Measurements from ENCODE around the gene CTNNA2. TPM values are rescaled to one million over a fixed set of nuclear protein-coding genes. Genes with fewer than 3 reads are reported as not detected.

CTNNA2 gene
- total RNA-seq, 2 donors from 2014 or later, result not detected

DNA sequence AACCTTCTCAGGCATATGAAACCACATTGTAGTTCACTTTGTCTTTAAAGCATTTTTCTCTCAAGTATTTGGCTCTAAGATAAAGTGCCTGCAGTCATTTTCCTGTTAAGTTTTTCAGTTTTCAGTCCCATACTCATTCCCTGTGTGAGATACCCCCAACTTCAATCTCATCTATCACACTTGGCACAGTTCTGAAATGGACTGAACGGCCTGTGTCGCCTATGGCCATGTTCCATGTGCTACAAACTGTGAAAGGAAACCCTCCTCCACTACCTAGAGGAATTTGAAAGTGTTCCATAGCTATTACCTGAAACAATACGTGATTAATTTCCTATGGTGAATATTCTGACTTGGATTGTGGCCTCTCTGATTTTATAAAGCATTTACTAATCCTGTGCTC is 319.1 kb downstream of the CTNNA2 start:
- intact Hi-C loops (cut with DNase I), result no loop called here
- no peak for DNase-seq (ENCODE audit: low spot score)

DNA sequence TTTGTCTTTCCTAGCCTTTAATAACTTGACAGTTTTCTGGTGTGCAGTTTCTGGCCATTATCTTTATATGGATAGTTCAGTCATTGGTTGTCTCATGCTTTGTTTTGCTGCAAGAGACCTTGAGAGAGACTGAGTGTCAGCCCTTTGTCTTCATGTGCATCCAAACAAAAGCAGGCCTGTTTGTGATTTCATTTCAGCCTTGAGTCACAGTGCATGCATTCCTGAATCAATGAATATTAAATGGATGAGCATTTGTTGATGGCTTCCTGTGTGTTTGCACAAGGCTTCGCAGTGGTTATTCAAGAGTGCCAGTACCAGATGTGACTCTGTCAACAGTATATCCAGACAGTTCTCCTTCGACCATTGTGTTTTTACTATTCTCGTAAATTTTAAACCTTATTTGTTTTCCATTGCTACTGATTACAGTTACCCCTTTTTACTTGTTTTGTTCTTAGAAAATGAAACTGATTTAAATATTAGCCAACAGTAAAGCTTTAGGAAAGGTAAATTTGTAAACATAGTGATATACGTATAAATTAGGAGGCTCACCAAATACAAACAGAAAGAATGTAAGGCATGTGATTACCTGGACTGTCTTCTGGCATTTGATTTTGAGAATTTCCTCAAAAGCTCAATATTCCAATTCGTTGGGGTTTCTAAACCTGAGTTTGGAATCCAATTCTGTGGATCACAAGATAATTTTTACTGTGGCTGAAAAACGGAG is 319.8 kb downstream of the CTNNA2 start:
- intact Hi-C loops (cut with DNase I), result no loop called here

DNA sequence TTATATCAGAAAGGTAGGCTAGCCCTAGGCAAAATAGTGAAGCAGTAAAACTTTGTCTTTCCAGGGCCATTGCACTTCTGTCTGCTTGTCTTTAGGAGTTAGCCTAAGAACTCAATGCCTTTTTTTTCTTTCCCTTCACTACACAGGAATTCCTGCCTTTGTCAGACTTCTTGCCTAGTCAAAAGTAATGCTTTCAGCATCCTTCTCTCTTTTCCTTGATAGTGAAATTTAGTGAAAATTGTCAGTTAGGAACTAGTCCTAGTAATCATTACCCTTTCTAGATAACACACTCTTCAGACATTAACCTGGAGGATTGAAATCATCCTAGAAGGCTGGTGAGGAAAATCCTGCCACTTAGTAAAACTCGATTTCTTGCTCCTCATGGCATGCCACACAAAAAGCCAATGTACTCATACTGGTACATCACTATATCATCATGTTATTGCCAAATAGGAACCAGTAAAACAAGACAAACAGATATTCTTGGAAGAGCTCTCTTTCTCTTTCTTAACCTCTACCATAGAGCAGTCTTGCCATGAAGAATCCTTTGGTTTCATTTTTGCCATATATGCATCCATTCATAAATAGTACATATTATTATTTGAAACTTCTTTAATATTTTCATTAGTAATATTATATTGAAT is 320.5 kb downstream of the CTNNA2 start:
- DNase-seq (ENCODE audit: low spot score), result no peak
- intact Hi-C loops (cut with DNase I), result no loop called here

More for the DNA sequence above, 319.8 kb downstream of the CTNNA2 start:
- DNase-seq (ENCODE audit: low spot score), result no peak

DNA sequence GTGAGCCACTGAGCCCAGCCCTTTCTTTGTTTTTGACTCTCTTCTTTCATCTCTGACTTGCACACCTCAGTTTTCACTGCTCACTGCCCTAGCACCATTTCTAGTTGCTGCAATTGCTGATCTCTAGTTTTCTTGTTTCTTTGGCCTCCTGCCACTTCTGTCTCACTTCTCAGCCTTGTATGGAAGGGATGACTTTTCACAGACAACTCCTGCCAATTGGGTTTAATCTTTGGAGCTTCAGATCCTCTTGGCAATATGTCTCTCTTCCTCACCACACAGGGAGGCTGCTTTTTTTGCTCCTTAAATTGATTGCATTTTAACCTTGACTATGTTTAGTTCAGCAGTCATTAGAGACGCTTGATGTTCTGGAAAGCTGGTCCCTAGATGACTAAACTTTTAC is 323.1 kb downstream of the CTNNA2 start:
- intact Hi-C loops (cut with DNase I), result loop anchor here in 1 of 2 donors (1.0 kb wide), 1 partner anchor 25 kb away; no protein-coding TSS in a partner anchor
- DNase-seq (ENCODE audit: low spot score), result no peak

DNA sequence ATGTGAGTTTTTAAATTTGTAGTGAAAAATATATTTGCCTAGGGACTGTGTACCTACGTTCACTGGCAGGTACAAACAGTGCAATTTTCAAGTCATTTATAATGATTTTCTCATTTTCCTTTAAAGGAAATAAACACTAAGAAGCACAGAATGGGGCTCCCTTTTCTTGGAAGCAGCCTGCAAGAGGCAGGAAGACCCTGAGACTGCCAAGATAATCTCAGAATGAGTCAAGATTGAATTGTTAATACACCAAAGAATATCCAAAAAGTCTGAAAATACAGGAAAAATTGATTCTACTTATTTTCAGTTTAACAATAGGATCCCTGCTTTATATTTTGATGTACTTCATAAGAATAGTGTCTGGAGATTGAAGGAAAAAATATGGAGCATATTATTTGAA is 331.2 kb downstream of the CTNNA2 start:
- intact Hi-C loops (cut with DNase I), result no loop called here
- no peak for DNase-seq (ENCODE audit: low spot score)

DNA sequence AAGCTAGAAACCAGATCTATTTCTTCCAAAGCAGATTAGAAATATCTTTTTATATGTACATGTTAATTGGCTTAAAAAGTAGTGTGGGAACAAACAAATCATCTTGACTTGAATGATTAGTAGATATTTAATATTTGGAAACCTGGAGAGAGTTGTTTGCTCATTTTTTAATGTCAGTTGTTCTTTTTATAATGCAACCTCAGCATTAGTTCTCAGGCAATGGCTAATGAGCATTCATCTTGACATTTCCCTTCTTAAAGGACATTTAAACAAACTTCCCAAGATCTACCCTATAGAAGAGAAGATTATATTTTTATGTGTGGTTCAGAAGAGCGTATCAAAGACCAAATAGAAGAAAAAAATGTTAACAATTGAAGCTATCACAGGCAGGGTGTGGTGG is 334.0 kb downstream of the CTNNA2 start:
- no peak for DNase-seq (ENCODE audit: low spot score)
- intact Hi-C loops (cut with DNase I), result no loop called here

DNA sequence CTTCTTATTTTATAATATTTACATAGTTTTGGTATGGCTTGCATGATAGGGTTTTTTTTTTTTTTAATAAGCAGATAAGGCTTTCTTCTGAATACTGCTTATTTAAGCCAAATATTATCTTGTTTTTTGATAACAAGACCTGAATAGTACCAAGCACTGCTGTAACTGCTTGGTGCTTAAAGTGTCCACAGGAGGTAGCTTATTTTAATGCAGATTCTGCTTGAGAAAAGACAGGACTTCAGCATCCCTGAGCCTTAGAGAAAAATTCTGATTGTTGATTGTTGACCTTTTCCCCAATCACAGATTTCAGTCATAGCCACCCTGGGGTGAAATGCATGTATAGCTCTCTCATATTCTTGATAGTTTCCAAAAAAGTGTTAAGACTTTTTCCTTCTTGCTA is 336.4 kb downstream of the CTNNA2 start:
- no peak for DNase-seq (ENCODE audit: low spot score)
- intact Hi-C loops (cut with DNase I), result no loop called here

GRCh38 chr2:79849949-79850348 is 337.1 kb downstream of the CTNNA2 start:
- intact Hi-C loops (cut with DNase I), result no loop called here
- DNase-seq (ENCODE audit: low spot score), result no peak

DNA sequence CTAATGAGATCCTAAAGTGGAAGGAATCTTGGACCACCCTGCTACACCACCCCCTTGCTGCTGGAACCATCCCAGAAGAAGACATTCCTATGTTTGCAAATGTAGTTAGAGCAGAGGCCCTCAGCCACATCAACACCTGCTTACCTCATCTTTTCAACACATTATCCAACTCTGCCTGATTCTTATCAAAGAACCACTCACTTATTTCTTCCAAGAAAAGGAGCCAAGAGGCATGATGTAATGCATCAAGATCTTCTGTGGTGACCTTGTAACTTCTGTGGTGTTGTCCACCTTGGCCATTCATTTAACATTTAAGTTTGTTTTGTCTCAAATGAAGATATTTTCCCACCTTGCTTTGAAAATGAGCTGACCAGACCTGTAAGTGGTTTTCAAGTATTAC is 338.1 kb downstream of the CTNNA2 start:
- no peak for DNase-seq (ENCODE audit: low spot score)
- intact Hi-C loops (cut with DNase I), result no loop called here

- DNase-seq (ENCODE audit: low spot score), result no peak
- intact Hi-C loops (cut with DNase I), result no loop called here
These were observed 342.6 kb downstream of the CTNNA2 start for GRCh38 chr2:79855264-79856006.

- intact Hi-C loops (cut with DNase I), result no loop called here
- no peak for DNase-seq (ENCODE audit: low spot score)
These were observed 345.0 kb downstream of the CTNNA2 start for GRCh38 chr2:79857888-79858287.

DNA sequence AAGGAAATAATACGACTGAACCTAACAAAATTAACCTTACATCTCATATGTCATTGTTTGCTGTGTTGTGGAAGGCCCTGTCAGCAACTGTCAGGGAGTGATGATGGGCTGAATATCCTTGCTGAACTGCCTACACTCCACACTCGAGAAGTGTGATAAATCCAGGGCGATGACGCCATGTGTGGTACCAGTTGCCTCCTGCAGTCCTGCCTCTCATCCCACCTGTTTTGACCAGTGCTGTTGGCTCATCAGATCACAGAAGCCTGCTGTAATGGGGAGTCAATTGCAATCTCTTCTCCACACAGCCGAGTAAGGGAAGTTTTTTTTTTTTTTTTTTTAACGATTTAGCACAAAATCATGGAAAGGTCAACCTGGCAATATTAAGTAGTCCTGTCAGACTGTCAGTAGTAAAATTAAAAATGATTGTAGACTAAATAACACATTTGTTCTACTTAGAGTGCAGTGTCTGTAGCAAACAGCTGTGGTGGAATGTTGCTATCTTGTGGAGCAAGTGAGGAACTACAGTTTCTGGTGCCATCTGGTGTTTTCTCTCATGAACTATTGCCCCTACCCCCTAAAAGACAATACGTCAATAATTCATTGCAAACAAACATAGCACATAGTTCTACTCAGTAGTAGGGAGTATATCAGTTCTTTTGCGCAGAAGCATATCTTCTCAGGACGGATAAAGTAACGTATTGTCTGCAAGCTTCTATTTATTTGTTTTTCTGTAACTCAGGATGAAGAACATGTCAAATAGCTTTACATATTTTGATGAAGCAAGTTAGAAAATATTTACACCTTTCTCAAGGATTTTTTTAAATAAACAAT is 347.6 kb downstream of the CTNNA2 start:
- intact Hi-C loops (cut with DNase I), result loop anchor here in 1 of 2 donors (1.0 kb wide), 1 partner anchor 24 kb away; no protein-coding TSS in a partner anchor
- no peak for DNase-seq (ENCODE audit: low spot score)

DNA sequence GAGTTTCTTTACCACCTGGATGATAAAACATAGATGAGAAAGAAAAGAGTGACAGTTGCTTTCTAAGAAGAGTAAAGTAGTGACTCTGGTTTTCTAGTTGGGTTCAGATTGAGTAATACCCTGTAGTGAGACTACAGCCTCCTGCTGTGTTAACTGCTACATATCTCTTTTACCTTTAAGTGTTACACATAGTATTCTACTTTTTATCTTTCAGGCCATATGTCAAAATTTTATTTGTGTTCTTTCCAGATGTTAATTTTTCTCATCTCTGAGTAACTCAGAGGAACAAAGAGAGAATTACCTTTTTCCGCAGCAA is 348.2 kb downstream of the CTNNA2 start:
- no peak for DNase-seq (ENCODE audit: low spot score)
- intact Hi-C loops (cut with DNase I), result loop anchor here in 1 of 2 donors (1.0 kb wide), 1 partner anchor 25 kb away; no protein-coding TSS in a partner anchor

- DNase-seq (ENCODE audit: low spot score), result no peak
- intact Hi-C loops (cut with DNase I), result no loop called here
These were observed 349.9 kb downstream of the CTNNA2 start for GRCh38 chr2:79862756-79863155.

- DNase-seq (ENCODE audit: low spot score), result no peak
- intact Hi-C loops (cut with DNase I), result no loop called here
These were observed 359.8 kb downstream of the CTNNA2 start for GRCh38 chr2:79872656-79873055.

DNA sequence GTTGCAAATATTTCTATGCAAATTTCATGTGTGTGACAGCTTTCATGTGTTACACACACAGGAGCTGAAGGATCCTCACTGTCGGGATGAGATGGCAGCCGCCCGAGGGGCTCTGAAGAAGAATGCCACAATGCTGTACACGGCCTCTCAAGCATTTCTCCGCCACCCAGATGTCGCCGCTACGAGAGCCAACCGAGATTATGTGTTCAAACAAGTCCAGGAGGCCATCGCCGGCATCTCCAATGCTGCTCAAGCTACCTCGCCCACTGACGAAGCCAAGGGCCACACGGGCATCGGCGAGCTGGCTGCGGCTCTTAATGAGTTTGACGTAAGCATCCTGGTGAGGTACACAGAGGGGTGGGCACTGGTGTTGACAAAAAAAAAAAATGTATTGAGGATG is 361.2 kb downstream of the CTNNA2 start:
- intact Hi-C loops (cut with DNase I), result no loop called here
- peak; percentile 67 for DNase-seq (ENCODE audit: low spot score)

GRCh38 chr2:79876430-79876829 is 363.6 kb downstream of the CTNNA2 start:
- no peak for DNase-seq (ENCODE audit: low spot score)
- intact Hi-C loops (cut with DNase I), result no loop called here

- no peak for DNase-seq (ENCODE audit: low spot score)
- intact Hi-C loops (cut with DNase I), result no loop called here
These were observed 369.7 kb downstream of the CTNNA2 start for GRCh38 chr2:79882548-79882947.

GRCh38 chr2:79887747-79888374 is 375.0 kb downstream of the CTNNA2 start:
- intact Hi-C loops (cut with DNase I), result no loop called here
- DNase-seq (ENCODE audit: low spot score), result no peak

Measured in posterior vena cava (tissue), 2 donors.